ENCODE data around the gene ADRA1B. TPM values are rescaled to one million over a fixed set of nuclear protein-coding genes. Genes with fewer than 3 reads are reported as not detected.

ADRA1B gene
- total RNA-seq, 2 donors from 2014 or later, result 3.4 to 3.5 TPM

DNA sequence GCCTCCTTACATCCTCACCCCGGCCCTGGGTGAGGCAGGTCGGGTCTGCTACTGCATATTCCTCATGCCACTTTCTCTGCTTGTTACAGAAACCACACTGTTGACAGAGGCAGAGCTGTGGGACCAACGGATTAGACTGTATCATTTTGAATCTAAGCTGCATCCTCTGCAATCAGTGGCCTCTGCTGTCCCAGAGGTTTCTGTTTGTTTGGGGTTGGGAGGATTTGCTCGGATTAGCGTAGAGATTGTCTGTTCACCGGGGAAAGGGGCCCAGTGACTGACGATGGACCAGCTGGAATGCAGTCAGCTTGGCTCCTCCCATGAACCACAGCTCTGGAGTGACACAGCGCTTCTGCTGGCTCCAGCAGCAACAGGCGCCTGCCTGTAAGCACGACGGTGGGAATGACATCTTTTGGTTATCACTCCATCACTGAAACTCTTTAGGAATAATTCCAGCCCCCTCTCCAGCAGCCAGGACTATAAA is 37.3 kb upstream of the ADRA1B start:
- no peaks in the 10 kb centered on the region for H3K27me3 ChIP-seq
- H3K4me3 ChIP-seq, result no peak overlapping the region
- H3K4me1 ChIP-seq, result peaks cover 0 to 23% of the 10 kb centered on the region in 2 donors
- H3K9me3 ChIP-seq, result no peaks in the 10 kb centered on the region
- TF ChIP-seq, protein P1, sequence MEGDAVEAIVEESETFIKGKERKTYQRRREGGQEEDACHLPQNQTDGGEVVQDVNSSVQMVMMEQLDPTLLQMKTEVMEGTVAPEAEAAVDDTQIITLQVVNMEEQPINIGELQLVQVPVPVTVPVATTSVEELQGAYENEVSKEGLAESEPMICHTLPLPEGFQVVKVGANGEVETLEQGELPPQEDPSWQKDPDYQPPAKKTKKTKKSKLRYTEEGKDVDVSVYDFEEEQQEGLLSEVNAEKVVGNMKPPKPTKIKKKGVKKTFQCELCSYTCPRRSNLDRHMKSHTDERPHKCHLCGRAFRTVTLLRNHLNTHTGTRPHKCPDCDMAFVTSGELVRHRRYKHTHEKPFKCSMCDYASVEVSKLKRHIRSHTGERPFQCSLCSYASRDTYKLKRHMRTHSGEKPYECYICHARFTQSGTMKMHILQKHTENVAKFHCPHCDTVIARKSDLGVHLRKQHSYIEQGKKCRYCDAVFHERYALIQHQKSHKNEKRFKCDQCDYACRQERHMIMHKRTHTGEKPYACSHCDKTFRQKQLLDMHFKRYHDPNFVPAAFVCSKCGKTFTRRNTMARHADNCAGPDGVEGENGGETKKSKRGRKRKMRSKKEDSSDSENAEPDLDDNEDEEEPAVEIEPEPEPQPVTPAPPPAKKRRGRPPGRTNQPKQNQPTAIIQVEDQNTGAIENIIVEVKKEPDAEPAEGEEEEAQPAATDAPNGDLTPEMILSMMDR (IDR thresholded peaks at IDR 0.05), result no peak
- H3K27ac ChIP-seq, result peak overlapping the region; percentile 71 to 86
- peak; percentile 80 for DNase-seq (ENCODE audit: low spot score)
- no peaks in the 10 kb centered on the region for H3K36me3 ChIP-seq

DNA sequence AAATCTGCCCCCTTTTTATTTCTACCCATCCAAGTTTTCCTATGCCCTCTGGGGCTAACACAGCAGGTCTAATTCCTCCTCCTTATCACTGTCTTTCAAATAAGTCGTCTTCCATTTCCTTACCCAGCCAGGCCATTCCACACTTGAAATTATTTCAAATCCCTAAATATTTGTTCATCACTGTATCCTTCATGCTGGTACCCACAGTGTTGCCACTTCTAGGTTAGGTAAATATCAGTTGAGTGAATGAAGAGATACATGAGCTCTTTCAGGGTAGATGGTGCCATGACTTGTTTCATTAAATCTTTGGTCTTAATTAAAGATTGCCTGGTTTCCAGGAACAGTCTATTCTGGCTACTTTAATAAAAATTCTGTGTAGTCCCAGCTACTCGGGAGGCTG is 35.6 kb upstream of the ADRA1B start:
- Histone ChIP-seq H3K27me3 (no peaks in the 10 kb centered on the region), H3K4me1 (peaks cover 0 to 23% of the 10 kb centered on the region in 2 donors)
- TF ChIP-seq, protein P1 (IDR thresholded peaks at IDR 0.05), result no peak

DNA sequence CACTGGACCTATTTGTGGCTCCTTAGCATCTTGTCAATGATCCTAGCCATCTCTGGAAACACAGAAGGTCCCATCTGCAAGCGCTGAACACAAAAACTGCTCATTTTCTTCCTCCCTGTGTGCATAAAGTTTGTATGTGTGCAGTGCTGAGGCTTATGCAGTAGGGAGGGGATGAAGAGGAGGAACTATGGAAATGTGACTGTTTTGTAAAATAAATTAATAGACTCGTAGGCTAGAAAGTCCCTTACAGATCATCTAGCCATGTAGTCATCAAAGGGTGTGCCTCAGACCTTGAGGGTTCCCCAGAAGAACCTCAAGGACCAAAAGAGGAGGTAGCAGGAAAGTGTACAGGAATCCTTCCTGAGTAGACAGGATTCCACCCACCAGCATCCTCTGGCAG is 34.3 kb upstream of the ADRA1B start:
- H3K4me3 ChIP-seq, result no peak overlapping the region
- H3K36me3 ChIP-seq, result no peaks in the 10 kb centered on the region
- H3K4me1 ChIP-seq, result peaks cover 0 to 23% of the 10 kb centered on the region in 2 donors
- no peaks in the 10 kb centered on the region for H3K27me3 ChIP-seq
- DNase-seq (ENCODE audit: low spot score), result no peak
- no peaks in the 10 kb centered on the region for H3K9me3 ChIP-seq
- no peak overlapping the region for H3K27ac ChIP-seq
- TF ChIP-seq, protein P1 (IDR thresholded peaks at IDR 0.05), result no peak

More for the DNA sequence above, 35.6 kb upstream of the ADRA1B start:
- H3K36me3 ChIP-seq, result no peaks in the 10 kb centered on the region
- H3K4me3 ChIP-seq, result no peak overlapping the region
- H3K27ac ChIP-seq, result no peak overlapping the region
- no peak for DNase-seq (ENCODE audit: low spot score)
- H3K9me3 ChIP-seq, result no peaks in the 10 kb centered on the region

DNA sequence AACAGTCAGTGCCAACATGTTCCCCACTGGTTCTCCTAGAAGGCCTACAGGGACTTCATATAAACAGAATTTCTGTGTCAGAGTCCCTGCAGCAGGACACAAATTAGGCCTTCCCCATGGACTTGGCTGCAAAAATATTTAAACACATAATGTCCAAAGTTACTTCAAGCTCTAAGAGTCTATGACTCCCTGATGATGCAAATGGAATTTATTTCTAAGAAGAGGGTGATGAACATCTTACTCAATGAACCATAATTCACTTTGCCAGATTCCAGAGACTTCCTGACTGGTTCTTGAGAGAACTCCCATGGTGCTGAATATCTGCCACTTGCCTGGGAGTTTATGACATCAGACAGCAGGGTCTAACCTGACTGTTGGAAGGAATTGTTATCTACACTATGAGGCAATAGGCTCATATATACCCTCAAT is 32.7 kb upstream of the ADRA1B start:
- DNase-seq (ENCODE audit: low spot score), result no peak
- peaks cover 0 to 12% of the 10 kb centered on the region in 2 donors for H3K4me1 ChIP-seq
- H3K36me3 ChIP-seq, result no peaks in the 10 kb centered on the region
- TF ChIP-seq, protein P1 (IDR thresholded peaks at IDR 0.05), result no peak
- peak overlapping the region; percentile 48 to 61 for H3K27ac ChIP-seq
- no peaks in the 10 kb centered on the region for H3K27me3 ChIP-seq
- no peaks in the 10 kb centered on the region for H3K9me3 ChIP-seq
- H3K4me3 ChIP-seq, result no peak overlapping the region

DNA sequence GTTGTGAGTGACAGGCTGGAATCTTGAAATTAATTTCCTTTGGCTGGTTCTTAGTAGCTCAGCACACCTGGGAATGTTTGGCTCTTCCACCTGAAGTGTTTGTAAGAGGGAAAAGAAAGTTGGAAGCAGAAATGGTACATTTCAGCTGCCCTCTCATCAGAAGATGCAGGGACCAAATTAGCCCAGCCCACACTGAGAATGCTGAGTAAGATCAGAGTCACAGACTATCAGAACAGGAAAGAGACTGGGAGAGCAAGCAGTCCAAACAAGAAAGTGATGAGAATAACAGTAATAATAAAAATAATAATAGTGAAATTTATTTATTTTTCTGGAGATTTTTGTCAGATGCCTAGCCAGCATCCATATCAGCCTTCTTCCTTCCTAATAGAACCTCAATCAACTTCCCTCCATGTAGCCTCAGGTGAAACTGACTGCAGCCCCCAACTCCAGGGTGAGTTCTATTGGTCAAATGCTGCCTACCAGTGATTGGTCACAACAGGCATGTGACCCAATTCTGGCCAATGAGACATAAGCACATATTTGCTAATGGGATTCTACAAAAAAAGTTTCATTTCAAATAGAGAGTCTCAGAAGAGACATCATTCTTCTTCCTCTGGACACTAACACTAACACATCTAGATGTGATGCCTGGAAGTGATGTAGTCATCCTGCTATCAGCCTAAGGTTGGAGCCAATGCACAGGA is 31.2 kb upstream of the ADRA1B start:
- no peaks in the 10 kb centered on the region for H3K27me3 ChIP-seq
- H3K9me3 ChIP-seq, result no peaks in the 10 kb centered on the region
- no peaks in the 10 kb centered on the region for H3K4me1 ChIP-seq
- TF ChIP-seq, protein P1 (IDR thresholded peaks at IDR 0.05), result no peak
- H3K36me3 ChIP-seq, result no peaks in the 10 kb centered on the region
- H3K27ac ChIP-seq, result no peak overlapping the region
- no peak for DNase-seq (ENCODE audit: low spot score)
- no peak overlapping the region for H3K4me3 ChIP-seq
